GM12878 (cell line): ENCODE measurements around the gene UNC45A. TPM values are rescaled to one million over a fixed set of nuclear protein-coding genes. Genes with fewer than 3 reads are reported as not detected.

Experiments
- BRCA1 ChIP-seq: IDR thresholded peaks from 2 replicates; pipeline ENCODE4 v1.6.1; 2011; ENCODE audit warnings: low read depth, low read length, improper control_type of control experiment
- HDAC2 ChIP-seq: fragments of 200-600 bp; sonication (generic); IDR thresholded peaks from 2 replicates; pipeline ENCODE4 v1.6.1; 2017
- MEF2A ChIP-seq: IDR thresholded peaks from 2 replicates; pipeline ENCODE4 v1.6.1; 2011; ENCODE audit warnings: low read depth, mild to moderate bottlenecking, low read length, moderate library complexity; ENCODE audit not compliant: insufficient read depth
- NFYA ChIP-seq: IDR thresholded peaks from 2 replicates; pipeline ENCODE4 v1.6.1; 2011; ENCODE audit warnings: low read depth, mild to moderate bottlenecking, low read length, improper control_type of control experiment, borderline replicate concordance
- NR2C1 ChIP-seq: fragments of 450-650 bp; IDR thresholded peaks from 2 replicates; pipeline ENCODE4 v1.6.1; 2017; ENCODE audit warnings: antibody characterized with exemption, mild to moderate bottlenecking, moderate library complexity
- TARDBP ChIP-seq: IDR thresholded peaks from 2 replicates; pipeline ENCODE4 v1.6.1; 2016; ENCODE audit warnings: borderline replicate concordance
- ZNF687 ChIP-seq: fragments of 450-650 bp; IDR thresholded peaks from 2 replicates; pipeline ENCODE4 v1.6.1; 2017; ENCODE audit warnings: mild to moderate bottlenecking, moderate library complexity
- polyA plus RNA-seq, 11 experiments: library from polyadenylated mRNA; depleted of rRNA in 4 of 11; unstranded in 6 of 11; stranded (reverse) in 5 of 11; fragments of >200 nt; fragmentation: Nextera tagmentation in 4 of 11; fragmentation: Illumina TruSeq in 1 of 11; extraction: Ambion mirVana in 4 of 11; extraction: Trizol in 1 of 11; gene quantifications; 1 replicate in 1 of 11; 2 replicates in 10 of 11; pipeline versions ENCODE4 v1.2.1 to v1.2.3, GENCODE V29; 2011 to 2016; ENCODE audit warnings: inconsistent platforms in 2 of 11, missing spikeins in 2 of 11, low read depth in 1 of 11
- total RNA-seq, 4 experiments: library from RNA; depleted of rRNA in 3 of 4; stranded (reverse); fragments of >200 nt in 3 of 4; fragmentation: Illumina TruSeq in 1 of 4; extraction: Trizol in 1 of 4; gene quantifications; 2 replicates each; pipeline versions ENCODE4 v1.2.1 to v1.2.3, GENCODE V29; 2013 to 2021
- TF ChIP-seq, protein P1 (sequence below): IDR thresholded peaks from 2 replicates; pipeline ENCODE4 v1.6.1; 2011; ENCODE audit warnings: mild to moderate bottlenecking, low read depth, low read length, moderate library complexity; ENCODE audit not compliant: insufficient replicate concordance
- TF ChIP-seq, protein P2 (sequence below): IDR thresholded peaks from 2 replicates; pipeline ENCODE4 v1.6.1; 2011; ENCODE audit warnings: borderline replicate concordance, low read depth, mild to moderate bottlenecking, moderate library complexity, mixed read lengths, low read length; ENCODE audit not compliant: insufficient read depth; ENCODE audit errors: extremely low read length
- TF ChIP-seq, protein P3 (sequence below): IDR thresholded peaks from 2 replicates; pipeline ENCODE4 v1.6.1; 2011; ENCODE audit warnings: borderline replicate concordance, low read depth, mild to moderate bottlenecking, moderate library complexity, low read length; ENCODE audit not compliant: insufficient read depth, poor library complexity, severe bottlenecking

The UNC45A gene
- total and polyA plus RNA-seq, 10 of the 15 experiments (the other 5 are each of a cell fraction or from before 2014, with no cell fraction given) = 10.3 to 57.8 (median 40.5) TPM

DNA sequence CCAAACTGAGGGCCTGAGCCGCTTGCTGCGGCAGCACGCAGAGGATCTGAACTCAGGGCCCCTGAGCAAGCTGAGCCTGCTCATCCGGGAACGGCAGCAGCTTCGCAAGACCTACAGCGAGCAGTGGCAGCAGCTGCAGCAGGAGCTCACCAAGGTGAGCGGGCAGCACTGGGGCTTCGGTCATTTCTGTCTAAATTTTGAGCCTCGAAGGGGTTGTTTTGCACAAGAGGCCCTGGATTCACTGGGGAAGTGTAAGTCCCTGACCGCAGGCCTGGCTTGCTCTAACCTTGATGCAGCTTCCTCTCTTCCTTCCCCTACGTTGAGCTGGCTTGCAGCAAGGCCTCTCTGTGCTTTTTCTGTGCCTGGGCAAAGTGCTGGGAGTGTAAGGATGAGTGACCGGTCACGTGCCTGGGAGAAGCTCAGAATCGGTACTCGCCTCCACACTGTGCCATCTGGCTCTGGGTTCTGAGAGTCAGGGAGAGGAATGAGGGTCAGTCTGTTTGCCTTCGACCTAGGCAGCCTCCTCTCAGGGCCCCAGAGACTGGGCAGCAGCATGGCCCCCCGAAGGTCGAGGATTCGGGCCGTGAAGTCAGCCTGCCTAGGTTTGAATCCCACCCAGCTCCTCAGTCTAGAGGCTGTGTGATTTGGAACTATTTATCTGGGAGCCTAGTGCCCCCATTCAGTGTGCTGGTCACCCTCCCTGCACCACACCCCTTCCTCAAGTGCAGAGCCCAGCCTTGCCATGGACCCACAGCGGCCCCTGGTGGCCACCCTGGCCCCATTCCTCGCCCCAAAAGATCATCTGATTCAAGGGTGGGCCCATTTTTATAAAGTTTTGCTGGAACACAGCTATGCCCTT, 49.4 kb upstream of the UNC45A start (continued):
- TF ChIP-seq BRCA1 (no peak), HDAC2 (no peak), ZNF687 (peak; percentile 28; the same call in 1 of the 2 replicates), TARDBP (no peak), MEF2A (no peak), NR2C1 (no peak), NFYA (no peak)
- TF ChIP-seq, protein P1, sequence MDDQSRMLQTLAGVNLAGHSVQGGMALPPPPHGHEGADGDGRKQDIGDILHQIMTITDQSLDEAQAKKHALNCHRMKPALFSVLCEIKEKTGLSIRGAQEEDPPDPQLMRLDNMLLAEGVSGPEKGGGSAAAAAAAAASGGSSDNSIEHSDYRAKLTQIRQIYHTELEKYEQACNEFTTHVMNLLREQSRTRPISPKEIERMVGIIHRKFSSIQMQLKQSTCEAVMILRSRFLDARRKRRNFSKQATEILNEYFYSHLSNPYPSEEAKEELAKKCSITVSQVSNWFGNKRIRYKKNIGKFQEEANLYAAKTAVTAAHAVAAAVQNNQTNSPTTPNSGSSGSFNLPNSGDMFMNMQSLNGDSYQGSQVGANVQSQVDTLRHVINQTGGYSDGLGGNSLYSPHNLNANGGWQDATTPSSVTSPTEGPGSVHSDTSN = no peak
- TF ChIP-seq, protein P2, sequence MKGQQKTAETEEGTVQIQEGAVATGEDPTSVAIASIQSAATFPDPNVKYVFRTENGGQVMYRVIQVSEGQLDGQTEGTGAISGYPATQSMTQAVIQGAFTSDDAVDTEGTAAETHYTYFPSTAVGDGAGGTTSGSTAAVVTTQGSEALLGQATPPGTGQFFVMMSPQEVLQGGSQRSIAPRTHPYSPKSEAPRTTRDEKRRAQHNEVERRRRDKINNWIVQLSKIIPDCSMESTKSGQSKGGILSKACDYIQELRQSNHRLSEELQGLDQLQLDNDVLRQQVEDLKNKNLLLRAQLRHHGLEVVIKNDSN = peak; percentile 63
- TF ChIP-seq, protein P3, sequence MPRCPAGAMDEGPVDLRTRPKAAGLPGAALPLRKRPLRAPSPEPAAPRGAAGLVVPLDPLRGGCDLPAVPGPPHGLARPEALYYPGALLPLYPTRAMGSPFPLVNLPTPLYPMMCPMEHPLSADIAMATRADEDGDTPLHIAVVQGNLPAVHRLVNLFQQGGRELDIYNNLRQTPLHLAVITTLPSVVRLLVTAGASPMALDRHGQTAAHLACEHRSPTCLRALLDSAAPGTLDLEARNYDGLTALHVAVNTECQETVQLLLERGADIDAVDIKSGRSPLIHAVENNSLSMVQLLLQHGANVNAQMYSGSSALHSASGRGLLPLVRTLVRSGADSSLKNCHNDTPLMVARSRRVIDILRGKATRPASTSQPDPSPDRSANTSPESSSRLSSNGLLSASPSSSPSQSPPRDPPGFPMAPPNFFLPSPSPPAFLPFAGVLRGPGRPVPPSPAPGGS = no peak
